H9 (cell line): ENCODE results near the gene R3HDM2. TPM values are rescaled to one million over a fixed set of nuclear protein-coding genes. Genes with fewer than 3 reads are reported as not detected.

ENCODE experiments used
- DNase-seq: peaks from one replicate; pipeline ENCODE4 v3.0.0-alpha.2; 2017
- H2AFZ ChIP-seq: one replicate; pipeline ENCODE4 v1.6.1; 2013; ENCODE audit warnings: mild to moderate bottlenecking, low read length, control low read depth, moderate library complexity
- H2AK5ac ChIP-seq: 2 replicates; pipeline ENCODE4 v1.6.1; 2013; ENCODE audit warnings: low read length, control low read depth, mixed read lengths; ENCODE audit not compliant: insufficient read length
- H2BK120ac ChIP-seq: one replicate; pipeline ENCODE4 v1.6.1; 2013; ENCODE audit warnings: low read depth, mild to moderate bottlenecking, low read length, control low read depth, inconsistent platforms; ENCODE audit not compliant: poor library complexity, severe bottlenecking
- H2BK12ac ChIP-seq: 2 replicates; pipeline ENCODE4 v1.6.1; 2013; ENCODE audit warnings: low read length, control low read depth, mixed read lengths, low read depth; ENCODE audit not compliant: insufficient read length
- H2BK15ac ChIP-seq: 2 replicates; pipeline ENCODE4 v1.6.1; 2013; ENCODE audit warnings: low read depth, low read length, control low read depth
- H2BK20ac ChIP-seq: one replicate; pipeline ENCODE4 v1.6.1; 2013; ENCODE audit warnings: low read depth, mild to moderate bottlenecking, low read length, control low read depth, inconsistent platforms; ENCODE audit not compliant: poor library complexity, severe bottlenecking
- H2BK5ac ChIP-seq: 2 replicates; pipeline ENCODE4 v1.6.1; 2013; ENCODE audit warnings: low read length, control low read depth, mixed read lengths; ENCODE audit not compliant: insufficient read length
- H3K14ac ChIP-seq: 2 replicates; pipeline ENCODE4 v1.6.1; 2013; ENCODE audit warnings: low read length, control low read depth; ENCODE audit not compliant: insufficient read depth
- H3K18ac ChIP-seq: 2 replicates; pipeline ENCODE4 v1.6.1; 2013; ENCODE audit warnings: low read depth, mild to moderate bottlenecking, mixed read lengths, low read length, control low read depth; ENCODE audit not compliant: insufficient read length
- H3K23ac ChIP-seq: 2 replicates; pipeline ENCODE4 v1.6.1; 2013; ENCODE audit warnings: low read length, control low read depth, mixed read lengths, low read depth; ENCODE audit not compliant: insufficient read length
- H3K23me2 ChIP-seq: 2 replicates; pipeline ENCODE4 v1.6.1; 2013; ENCODE audit warnings: low read depth, mild to moderate bottlenecking, mixed read lengths, low read length, control low read depth; ENCODE audit not compliant: insufficient read length, poor library complexity, severe bottlenecking
- H3K27ac ChIP-seq: 2 replicates; pipeline ENCODE4 v1.5.1; 2013; ENCODE audit warnings: low read length, control low read depth, mixed read lengths, low read depth; ENCODE audit not compliant: insufficient read length
- H3K27me3 ChIP-seq: 2 replicates; pipeline ENCODE4 v1.6.1; 2013; ENCODE audit warnings: low read length, control low read depth, inconsistent platforms; ENCODE audit not compliant: insufficient read depth
- H3K4ac ChIP-seq: 2 replicates; pipeline ENCODE4 v1.6.1; 2013; ENCODE audit warnings: low read depth, mild to moderate bottlenecking, control low read depth, inconsistent platforms, low read length, moderate library complexity
- H3K4me1 ChIP-seq: 2 replicates; pipeline ENCODE4 v1.6.1; 2013; ENCODE audit warnings: low read length, control low read depth, inconsistent platforms; ENCODE audit not compliant: insufficient read depth
- H3K4me2 ChIP-seq: 2 replicates; pipeline ENCODE4 v1.6.1; 2013; ENCODE audit warnings: low read length, control low read depth, mixed read lengths; ENCODE audit not compliant: insufficient read length, insufficient read depth
- H3K56ac ChIP-seq: 2 replicates; pipeline ENCODE4 v1.6.1; 2013; ENCODE audit warnings: low read depth, mild to moderate bottlenecking, mixed read lengths, low read length, control low read depth; ENCODE audit not compliant: insufficient read length
- H3K79me1 ChIP-seq: 2 replicates; pipeline ENCODE4 v1.6.1; 2013; ENCODE audit warnings: low read depth, mild to moderate bottlenecking, moderate library complexity, low read length, control low read depth, inconsistent platforms; ENCODE audit not compliant: insufficient read depth, poor library complexity, severe bottlenecking
- H3K79me2 ChIP-seq: 2 replicates; pipeline ENCODE4 v1.6.1; 2013; ENCODE audit warnings: low read length, control low read depth, inconsistent platforms; ENCODE audit not compliant: insufficient read depth
- H3K9ac ChIP-seq: 2 replicates; pipeline ENCODE4 v1.6.1; 2013; ENCODE audit warnings: low read length, control low read depth, mixed read lengths; ENCODE audit not compliant: insufficient read length; ENCODE audit errors: extremely low read depth
- H3K9me3 ChIP-seq: one replicate; pipeline ENCODE4 v1.6.1; 2013; ENCODE audit warnings: low read depth, low read length, inconsistent platforms; ENCODE audit not compliant: control insufficient read depth
- H3T11ph ChIP-seq: one replicate; pipeline ENCODE4 v1.6.1; 2013; ENCODE audit warnings: mild to moderate bottlenecking, low read length, control low read depth, inconsistent platforms
- H4K20me1 ChIP-seq: one replicate; pipeline ENCODE4 v1.6.1; 2013; ENCODE audit not compliant: control insufficient read depth, insufficient read length, insufficient read depth
- H4K5ac ChIP-seq: 2 replicates; pipeline ENCODE4 v1.6.1; 2013; ENCODE audit warnings: low read depth, mild to moderate bottlenecking, mixed read lengths, low read length, control low read depth; ENCODE audit not compliant: insufficient read length
- H4K8ac ChIP-seq: replicated peaks from 2 replicates; pipeline ENCODE4 v1.6.1; 2013; ENCODE audit warnings: low read length, control low read depth, mixed read lengths, low read depth; ENCODE audit not compliant: insufficient read length
- H4K91ac ChIP-seq: 2 replicates; pipeline ENCODE4 v1.6.1; 2013; ENCODE audit warnings: low read depth, mild to moderate bottlenecking, moderate library complexity, mixed read lengths, low read length, control low read depth; ENCODE audit not compliant: insufficient read length
- H3K27ac Mint-ChIP-seq, 3 experiments: 2 replicates in 2 of 3; 3 replicates in 1 of 3; pipeline ENCODE4 v1.8.0; 2020 to 2021; ENCODE audit warnings: mixed read lengths in 3 of 3, mild to moderate bottlenecking in 1 of 3, moderate library complexity in 1 of 3
- H3K27me3 Mint-ChIP-seq: 2 replicates; pipeline ENCODE4 v1.8.0; 2021; ENCODE audit warnings: low read depth, mild to moderate bottlenecking, moderate library complexity, mixed read lengths
- H3K36me3 Mint-ChIP-seq, 3 experiments: 2 replicates in 2 of 3; 3 replicates in 1 of 3; pipeline ENCODE4 v1.8.0; 2020 to 2021; ENCODE audit warnings: low read depth in 3 of 3, mixed read lengths in 3 of 3; ENCODE audit not compliant: insufficient read depth in 1 of 3
- H3K4me1 Mint-ChIP-seq, 2 experiments: 2 replicates each; pipeline ENCODE4 v1.8.0; 2020; ENCODE audit warnings: mixed read lengths in 2 of 2
- H3K4me3 Mint-ChIP-seq, 2 experiments: 2 replicates in 1 of 2; 3 replicates in 1 of 2; pipeline ENCODE4 v1.8.0; 2020 to 2021; ENCODE audit warnings: mild to moderate bottlenecking in 2 of 2, mixed read lengths in 2 of 2, moderate library complexity in 1 of 2
- H3K9me3 Mint-ChIP-seq, 2 experiments: 2 replicates in 1 of 2; 3 replicates in 1 of 2; pipeline ENCODE4 v1.8.0; 2020; ENCODE audit warnings: mild to moderate bottlenecking in 2 of 2, mixed read lengths in 2 of 2, moderate library complexity in 1 of 2
- WGBS: extraction: QIAGEN DNeasy Blood & Tissue Kit; methylation state at CpG from one replicate; pipeline ENCODE4 v1.1.7; 2013; ENCODE audit warnings: missing lambda C conversion rate, low lambda C conversion rate, mixed read lengths; ENCODE audit not compliant: insufficient read length; ENCODE audit errors: extremely low coverage; 5-methylcytosine and 5-hydroxymethylcytosine counted together
- total RNA-seq: library from RNA; stranded (reverse); gene quantifications from 2 replicates; pipeline ENCODE4 v1.2.1, GENCODE V29; 2021
- TF ChIP-seq, protein P1 (sequence below): fragments of 200-600 bp; sonication (generic); conservative IDR thresholded peaks from 3 replicates; pipeline ENCODE4 v1.8.0; 2021; ENCODE audit warnings: antibody characterized with exemption, mild to moderate bottlenecking

Gene R3HDM2
- total RNA-seq, 1 experiment from 2014 or later: 43.9 TPM

DNA sequence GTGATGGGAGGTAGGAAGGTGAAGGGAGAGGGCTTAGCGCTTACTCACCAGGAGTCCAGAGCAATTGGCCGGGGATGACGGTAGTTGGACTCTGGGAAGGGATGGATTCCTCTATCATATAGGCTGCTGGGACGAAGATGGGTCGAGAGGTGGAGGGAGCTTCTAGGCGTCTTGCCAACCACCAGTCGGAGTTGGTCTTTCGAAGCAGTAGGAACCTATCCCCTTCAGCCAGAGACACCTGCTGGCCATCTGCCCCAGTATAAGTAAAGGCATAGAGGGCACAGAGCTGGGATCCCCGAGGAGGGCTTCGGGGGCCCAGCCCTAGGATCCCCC lies 48.2 kb upstream of the R3HDM2 start:
- H2AFZ ChIP-seq: no peak overlapping the region
- Mint-ChIP-seq H3K27me3 (peaks cover 60% of the 10 kb centered on the region), H3K36me3 (no peaks in the 10 kb centered on the region; a peak in 2 of 7 replicates), H3K4me1 (peaks cover 33 to 34% of the 10 kb centered on the region in 2 experiments), H3K9me3 (no peaks in the 10 kb centered on the region), H3K27ac (no peak overlapping the region), H3K4me3 (no peak overlapping the region)
- TF ChIP-seq, protein P1, sequence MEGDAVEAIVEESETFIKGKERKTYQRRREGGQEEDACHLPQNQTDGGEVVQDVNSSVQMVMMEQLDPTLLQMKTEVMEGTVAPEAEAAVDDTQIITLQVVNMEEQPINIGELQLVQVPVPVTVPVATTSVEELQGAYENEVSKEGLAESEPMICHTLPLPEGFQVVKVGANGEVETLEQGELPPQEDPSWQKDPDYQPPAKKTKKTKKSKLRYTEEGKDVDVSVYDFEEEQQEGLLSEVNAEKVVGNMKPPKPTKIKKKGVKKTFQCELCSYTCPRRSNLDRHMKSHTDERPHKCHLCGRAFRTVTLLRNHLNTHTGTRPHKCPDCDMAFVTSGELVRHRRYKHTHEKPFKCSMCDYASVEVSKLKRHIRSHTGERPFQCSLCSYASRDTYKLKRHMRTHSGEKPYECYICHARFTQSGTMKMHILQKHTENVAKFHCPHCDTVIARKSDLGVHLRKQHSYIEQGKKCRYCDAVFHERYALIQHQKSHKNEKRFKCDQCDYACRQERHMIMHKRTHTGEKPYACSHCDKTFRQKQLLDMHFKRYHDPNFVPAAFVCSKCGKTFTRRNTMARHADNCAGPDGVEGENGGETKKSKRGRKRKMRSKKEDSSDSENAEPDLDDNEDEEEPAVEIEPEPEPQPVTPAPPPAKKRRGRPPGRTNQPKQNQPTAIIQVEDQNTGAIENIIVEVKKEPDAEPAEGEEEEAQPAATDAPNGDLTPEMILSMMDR: no peak
- H3K27ac ChIP-seq: no peak overlapping the region
- no peaks in the 10 kb centered on the region for H3K79me1 ChIP-seq
- no peak overlapping the region for H2BK20ac ChIP-seq
- H3K4me1 ChIP-seq: peaks cover 3% of the 10 kb centered on the region; the same call in 1 of the 2 replicates
- no peak for DNase-seq
- H4K91ac ChIP-seq: no peak overlapping the region
- peaks cover 3% of the 10 kb centered on the region for H4K20me1 ChIP-seq
- H3T11ph ChIP-seq: no peak overlapping the region
- no peak overlapping the region for H3K18ac ChIP-seq
- H2AK5ac ChIP-seq: no peak overlapping the region
- H4K5ac ChIP-seq: no peak overlapping the region
- no peak overlapping the region for H2BK12ac ChIP-seq
- H3K9ac ChIP-seq: no peak overlapping the region
- no peak overlapping the region for H2BK15ac ChIP-seq
- H3K4ac ChIP-seq: no peak overlapping the region
- H4K8ac ChIP-seq: no peak overlapping the region
- no peaks in the 10 kb centered on the region for H3K9me3 ChIP-seq
- whole genome bisulfite sequencing: no CpG with 5 or more reads among the region's 10 CpGs
- H3K23ac ChIP-seq: no peak overlapping the region
- H2BK5ac ChIP-seq: no peak overlapping the region
- no peak overlapping the region for H3K14ac ChIP-seq
- peaks cover 30% of the 10 kb centered on the region for H3K27me3 ChIP-seq
- H3K23me2 ChIP-seq: peaks cover 15% of the 10 kb centered on the region
- H3K4me2 ChIP-seq: no peak overlapping the region
- no peaks in the 10 kb centered on the region for H3K79me2 ChIP-seq
- H3K56ac ChIP-seq: no peak overlapping the region
- no peak overlapping the region for H2BK120ac ChIP-seq
